IMR-90 (cell line): Measurements from ENCODE around the gene SLC16A2.

Experiments
- CEBPB ChIP-seq: IDR thresholded peaks from 2 replicates; pipeline ENCODE4 v1.6.1; 2012; ENCODE audit warnings: low read depth, low read length, improper control_type of control experiment
- CHD1 ChIP-seq: IDR thresholded peaks from 2 replicates; pipeline ENCODE4 v1.6.1; 2012; ENCODE audit warnings: low read depth, low read length, improper control_type of control experiment
- FOS ChIP-seq: fragments of 150-350 bp; IDR thresholded peaks from 2 replicates; pipeline ENCODE4 v1.6.1; 2016; ENCODE audit warnings: low read depth, low read length
- MAZ ChIP-seq: IDR thresholded peaks from 2 replicates; pipeline ENCODE4 v1.6.1; 2012; ENCODE audit warnings: low read depth, mild to moderate bottlenecking, low read length, improper control_type of control experiment, moderate library complexity, borderline replicate concordance
- MXI1 ChIP-seq: IDR thresholded peaks from 2 replicates; pipeline ENCODE4 v1.6.1; 2012; ENCODE audit warnings: low read depth, mild to moderate bottlenecking, low read length, moderate library complexity, borderline replicate concordance
- NFE2L2 ChIP-seq: fragments of 150-350 bp; IDR thresholded peaks from 2 replicates; pipeline ENCODE4 v1.6.1; 2016; ENCODE audit warnings: low read depth, mild to moderate bottlenecking, low read length
- POLR2A ChIP-seq: IDR thresholded peaks from 2 replicates; pipeline ENCODE4 v1.6.1; 2012; ENCODE audit warnings: mild to moderate bottlenecking, low read depth, low read length
- RCOR1 ChIP-seq: IDR thresholded peaks from 2 replicates; pipeline ENCODE4 v1.6.1; 2012; ENCODE audit warnings: mild to moderate bottlenecking, low read length, improper control_type of control experiment; ENCODE audit not compliant: insufficient replicate concordance
- RFX5 ChIP-seq: IDR thresholded peaks from 2 replicates; pipeline ENCODE4 v1.8.0; 2012; ENCODE audit warnings: low read depth, mild to moderate bottlenecking, low read length, moderate library complexity
- SMC3 ChIP-seq: fragments of 150-350 bp; IDR thresholded peaks from 2 replicates; pipeline ENCODE4 v1.6.1; 2016; ENCODE audit warnings: low read depth, mild to moderate bottlenecking, antibody characterized with exemption, low read length, moderate library complexity
- USF2 ChIP-seq: fragments of 150-350 bp; IDR thresholded peaks from 2 replicates; pipeline ENCODE4 v1.6.1; 2017; ENCODE audit warnings: mild to moderate bottlenecking, antibody characterized with exemption, low read length, low read depth
- TF ChIP-seq, protein P1 (sequence below): conservative IDR thresholded peaks from 2 replicates; pipeline ENCODE4 v1.5.1; 2012; ENCODE audit warnings: mild to moderate bottlenecking, low read depth, low read length, improper control_type of control experiment

DNA sequence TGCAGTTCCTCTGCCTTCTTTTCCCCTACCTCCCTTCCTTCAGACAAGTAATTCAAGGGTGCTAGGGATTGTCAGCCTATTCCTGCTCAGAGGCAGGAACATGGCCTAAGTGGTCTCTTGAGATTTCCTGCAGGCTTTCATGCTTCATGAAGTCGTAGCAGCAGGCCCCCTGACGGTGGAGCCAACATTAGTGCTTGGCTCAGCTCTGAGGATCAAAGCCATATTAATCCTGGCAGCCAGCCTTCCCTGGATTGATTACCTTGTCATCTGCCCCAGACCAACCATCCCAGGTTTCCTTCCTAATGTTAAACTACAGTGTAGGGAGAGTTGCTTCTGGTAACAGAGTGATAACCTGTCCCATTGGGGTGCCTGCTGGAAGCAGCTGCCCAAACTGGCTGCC, 84.1 kb downstream of the SLC16A2 start:
- TF ChIP-seq MAZ, result no peak
- TF ChIP-seq POLR2A, result no peak
- TF ChIP-seq, protein P1, sequence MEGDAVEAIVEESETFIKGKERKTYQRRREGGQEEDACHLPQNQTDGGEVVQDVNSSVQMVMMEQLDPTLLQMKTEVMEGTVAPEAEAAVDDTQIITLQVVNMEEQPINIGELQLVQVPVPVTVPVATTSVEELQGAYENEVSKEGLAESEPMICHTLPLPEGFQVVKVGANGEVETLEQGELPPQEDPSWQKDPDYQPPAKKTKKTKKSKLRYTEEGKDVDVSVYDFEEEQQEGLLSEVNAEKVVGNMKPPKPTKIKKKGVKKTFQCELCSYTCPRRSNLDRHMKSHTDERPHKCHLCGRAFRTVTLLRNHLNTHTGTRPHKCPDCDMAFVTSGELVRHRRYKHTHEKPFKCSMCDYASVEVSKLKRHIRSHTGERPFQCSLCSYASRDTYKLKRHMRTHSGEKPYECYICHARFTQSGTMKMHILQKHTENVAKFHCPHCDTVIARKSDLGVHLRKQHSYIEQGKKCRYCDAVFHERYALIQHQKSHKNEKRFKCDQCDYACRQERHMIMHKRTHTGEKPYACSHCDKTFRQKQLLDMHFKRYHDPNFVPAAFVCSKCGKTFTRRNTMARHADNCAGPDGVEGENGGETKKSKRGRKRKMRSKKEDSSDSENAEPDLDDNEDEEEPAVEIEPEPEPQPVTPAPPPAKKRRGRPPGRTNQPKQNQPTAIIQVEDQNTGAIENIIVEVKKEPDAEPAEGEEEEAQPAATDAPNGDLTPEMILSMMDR, result no peak
- no peak for TF ChIP-seq RCOR1
- TF ChIP-seq SMC3, result no peak
- no peak for TF ChIP-seq NFE2L2
- no peak for TF ChIP-seq CHD1
- TF ChIP-seq CEBPB, result no peak
- no peak for TF ChIP-seq MXI1
- TF ChIP-seq FOS, result no peak
- TF ChIP-seq USF2, result no peak
- TF ChIP-seq RFX5, result no peak
